ENCODE measurements around the gene CHIT1.

DNA sequence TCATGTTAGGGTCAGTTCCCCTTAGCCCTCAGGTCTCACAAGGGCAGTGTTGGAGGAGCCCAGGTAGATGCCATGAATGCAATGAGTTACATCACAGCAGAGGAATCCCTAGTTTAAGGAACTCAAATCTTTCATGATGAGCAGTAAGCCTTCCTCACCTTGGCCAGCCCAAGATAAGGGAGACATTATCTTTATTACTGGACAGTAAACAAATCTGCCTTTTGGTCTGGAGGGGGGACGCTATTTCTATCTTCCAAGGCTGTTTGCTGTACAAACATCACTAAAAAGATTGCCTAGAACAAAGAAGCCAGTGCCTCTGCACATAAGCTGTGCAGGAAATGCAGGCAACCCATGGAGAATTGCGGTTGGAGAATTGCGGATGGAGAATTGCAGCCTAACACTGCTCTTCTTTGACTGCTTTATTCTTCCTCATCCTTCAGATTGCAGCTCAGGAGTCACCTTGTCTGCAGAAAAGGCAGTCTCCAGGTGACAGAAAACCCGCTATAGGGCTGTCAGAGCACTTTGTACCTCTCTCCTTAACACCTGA, 40.7 kb downstream of the CHIT1 start:
- TF ChIP-seq, protein P1, sequence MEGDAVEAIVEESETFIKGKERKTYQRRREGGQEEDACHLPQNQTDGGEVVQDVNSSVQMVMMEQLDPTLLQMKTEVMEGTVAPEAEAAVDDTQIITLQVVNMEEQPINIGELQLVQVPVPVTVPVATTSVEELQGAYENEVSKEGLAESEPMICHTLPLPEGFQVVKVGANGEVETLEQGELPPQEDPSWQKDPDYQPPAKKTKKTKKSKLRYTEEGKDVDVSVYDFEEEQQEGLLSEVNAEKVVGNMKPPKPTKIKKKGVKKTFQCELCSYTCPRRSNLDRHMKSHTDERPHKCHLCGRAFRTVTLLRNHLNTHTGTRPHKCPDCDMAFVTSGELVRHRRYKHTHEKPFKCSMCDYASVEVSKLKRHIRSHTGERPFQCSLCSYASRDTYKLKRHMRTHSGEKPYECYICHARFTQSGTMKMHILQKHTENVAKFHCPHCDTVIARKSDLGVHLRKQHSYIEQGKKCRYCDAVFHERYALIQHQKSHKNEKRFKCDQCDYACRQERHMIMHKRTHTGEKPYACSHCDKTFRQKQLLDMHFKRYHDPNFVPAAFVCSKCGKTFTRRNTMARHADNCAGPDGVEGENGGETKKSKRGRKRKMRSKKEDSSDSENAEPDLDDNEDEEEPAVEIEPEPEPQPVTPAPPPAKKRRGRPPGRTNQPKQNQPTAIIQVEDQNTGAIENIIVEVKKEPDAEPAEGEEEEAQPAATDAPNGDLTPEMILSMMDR (IDR thresholded peaks at IDR 0.05; ENCODE audit: insufficient read depth, low read depth, low read length), result no peak
- TF ChIP-seq EZH2 (IDR thresholded peaks at IDR 0.05; ENCODE audit: insufficient read depth, low read length), result no peak

Data from astrocyte (in vitro differentiated cells and primary cell).